Renal cortical epithelial cell (primary cell): ENCODE measurements around the gene CTXND1. TPM values are rescaled to one million over a fixed set of nuclear protein-coding genes. Genes with fewer than 3 reads are reported as not detected.

Source experiments
- DNase-seq: peaks from one replicate; pipeline ENCODE4 v3.0.0-alpha.2; 2011; ENCODE audit warnings: low read depth
- total RNA-seq: library from RNA; depleted of rRNA; stranded (reverse); fragments of >200 nt; gene quantifications from 2 replicates; pipeline ENCODE4 v1.2.3, GENCODE V29; 2014

CTXND1 gene
- total RNA-seq, 1 donor from 2014 or later, result not detected

GRCh38 chr15:80210611-80211573, 41.1 kb downstream of the CTXND1 start:
- peak; percentile 62 for DNase-seq

GRCh38 chr15:80208758-80209734, 43.0 kb downstream of the CTXND1 start:
- DNase-seq, result peak; percentile 47

- DNase-seq, result peak; percentile 95
Observed at GRCh38 chr15:80207887-80208286, 44.1 kb downstream of the CTXND1 start.

- no peak for DNase-seq
Observed at GRCh38 chr15:80204231-80204630, 47.8 kb downstream of the CTXND1 start.

- no peak for DNase-seq
Observed at GRCh38 chr15:80203361-80203885, 48.6 kb downstream of the CTXND1 start.

- no peak for DNase-seq
Observed at GRCh38 chr15:80202641-80203360, 49.2 kb downstream of the CTXND1 start.

GRCh38 chr15:80202016-80202315, 50.0 kb downstream of the CTXND1 start:
- DNase-seq, result no peak

- no peak for DNase-seq
Observed at GRCh38 chr15:80201256-80202015, 50.6 kb downstream of the CTXND1 start.

- no peak for DNase-seq
Observed at GRCh38 chr15:80199869-80200268, 52.1 kb downstream of the CTXND1 start.

- no peak for DNase-seq
Observed at GRCh38 chr15:80199366-80199765, 52.6 kb downstream of the CTXND1 start.

- DNase-seq, result no peak
Observed at GRCh38 chr15:80194914-80195313, 57.1 kb downstream of the CTXND1 start.

GRCh38 chr15:80194186-80194585, 57.8 kb downstream of the CTXND1 start:
- DNase-seq, result no peak

- DNase-seq, result no peak
Observed at GRCh38 chr15:80191897-80192595, 60.0 kb downstream of the CTXND1 start.

GRCh38 chr15:80191198-80191597, 60.8 kb downstream of the CTXND1 start:
- DNase-seq, result no peak

- no peak for DNase-seq
Observed at GRCh38 chr15:80188251-80188650, 63.8 kb downstream of the CTXND1 start.

GRCh38 chr15:80186597-80186996, 65.4 kb downstream of the CTXND1 start:
- no peak for DNase-seq

- DNase-seq, result no peak
Observed at GRCh38 chr15:80186066-80186465, 65.9 kb downstream of the CTXND1 start.

- no peak for DNase-seq
Observed at GRCh38 chr15:80185152-80185551, 66.9 kb downstream of the CTXND1 start.

- DNase-seq, result no peak
Observed at GRCh38 chr15:80184554-80184953, 67.5 kb downstream of the CTXND1 start.

GRCh38 chr15:80183886-80184285, 68.1 kb downstream of the CTXND1 start:
- no peak for DNase-seq
